HEK293T (cell line): ENCODE data around the gene TNFRSF25.

Experiments used
- CTCF ChIA-PET: fragments of 350-600 bp; formaldehyde crosslinking; extraction: SDS; loops from one replicate; lab custom pipeline; 2021; ENCODE audit warnings: antibody characterized with exemption, inconsistent platforms; lab: Yijun Ruan, JAX
- POLR2A ChIA-PET: fragments of 350-600 bp; formaldehyde crosslinking; extraction: SDS; loops from one replicate; lab custom pipeline; 2020; ENCODE audit warnings: antibody characterized with exemption, inconsistent platforms; lab: Yijun Ruan, JAX
- DNase-seq: peaks from one replicate; pipeline ENCODE4 v3.0.0; 2012; ENCODE audit warnings: mixed read lengths; ENCODE audit errors: extremely low spot score
- ARNT ChIP-seq: fragments of 450-650 bp; IDR thresholded peaks from 2 replicates; pipeline ENCODE4 v1.6.1; 2017; ENCODE audit warnings: mild to moderate bottlenecking
- BHLHE40 ChIP-seq: fragments of 450-650 bp; IDR thresholded peaks from 2 replicates; pipeline ENCODE4 v1.6.1; 2016; ENCODE audit warnings: mild to moderate bottlenecking, moderate library complexity, borderline replicate concordance
- CTBP1 ChIP-seq: fragments of 450-650 bp; IDR thresholded peaks from 2 replicates; pipeline ENCODE4 v1.6.1; 2016; ENCODE audit warnings: borderline replicate concordance
- ELF4 ChIP-seq: fragments of 450-650 bp; IDR thresholded peaks from 2 replicates; pipeline ENCODE4 v1.6.1; 2017; ENCODE audit warnings: antibody characterized with exemption
- FOXA1 ChIP-seq: fragments of 450-650 bp; IDR thresholded peaks from 2 replicates; pipeline ENCODE4 v1.6.1; 2016; ENCODE audit warnings: mild to moderate bottlenecking
- FOXK2 ChIP-seq: fragments of 450-650 bp; IDR thresholded peaks from 2 replicates; pipeline ENCODE4 v1.6.1; 2016; ENCODE audit warnings: mild to moderate bottlenecking
- FOXM1 ChIP-seq: fragments of 450-650 bp; IDR thresholded peaks from 2 replicates; pipeline ENCODE4 v1.6.1; 2017; ENCODE audit warnings: mild to moderate bottlenecking, borderline replicate concordance
- HDGF ChIP-seq: fragments of 450-650 bp; IDR thresholded peaks from 2 replicates; pipeline ENCODE4 v1.6.1; 2017; ENCODE audit warnings: antibody characterized with exemption, borderline replicate concordance
- L3MBTL2 ChIP-seq: fragments of 450-650 bp; conservative IDR thresholded peaks from 2 replicates; pipeline ENCODE4 v1.6.1; 2016; ENCODE audit warnings: mild to moderate bottlenecking
- LEF1 ChIP-seq: fragments of 450-650 bp; IDR thresholded peaks from 2 replicates; pipeline ENCODE4 v1.6.1; 2017; ENCODE audit warnings: mild to moderate bottlenecking, borderline replicate concordance
- NFRKB ChIP-seq: fragments of 450-650 bp; IDR thresholded peaks from 2 replicates; pipeline ENCODE4 v1.6.1; 2016; ENCODE audit warnings: mild to moderate bottlenecking, moderate library complexity
- PKNOX1 ChIP-seq: fragments of 450-650 bp; IDR thresholded peaks from 2 replicates; pipeline ENCODE4 v1.6.1; 2016
- SP1 ChIP-seq: fragments of 450-650 bp; IDR thresholded peaks from 2 replicates; pipeline ENCODE4 v1.6.1; 2017
- SUZ12 ChIP-seq: fragments of 450-650 bp; IDR thresholded peaks from 2 replicates; pipeline ENCODE4 v1.6.1; 2016; ENCODE audit warnings: mild to moderate bottlenecking
- TARDBP ChIP-seq: fragments of 450-650 bp; IDR thresholded peaks from 2 replicates; pipeline ENCODE4 v1.6.1; 2016
- ZNF384 ChIP-seq: fragments of 450-650 bp; IDR thresholded peaks from 2 replicates; pipeline ENCODE4 v1.6.1; 2016

The TNFRSF25 gene

GRCh38 chr1:6474815-6475282, 8.9 kb upstream of the TNFRSF25 start:
- DNase-seq: no peak
- TF ChIP-seq LEF1 (no peak), L3MBTL2 (no peak), CTBP1 (no peak), FOXA1 (no peak), ZNF384 (no peak), TARDBP (no peak), NFRKB (no peak), SUZ12 (no peak), SP1 (no peak), PKNOX1 (no peak), HDGF (no peak), ARNT (no peak), FOXK2 (no peak)
- POLR2A ChIA-PET: no interaction called here
- CTCF ChIA-PET: no interaction called here

- POLR2A ChIA-PET: no interaction called here
These were observed 8.2 kb upstream of the TNFRSF25 start for GRCh38 chr1:6473974-6474814.

GRCh38 chr1:6473156-6473555, 7.2 kb upstream of the TNFRSF25 start:
- DNase-seq: no peak
- POLR2A ChIA-PET: no interaction called here
- TF ChIP-seq CTBP1 (no peak), NFRKB (no peak), HDGF (no peak), BHLHE40 (no peak), FOXM1 (no peak), ELF4 (no peak), SUZ12 (no peak), SP1 (no peak), PKNOX1 (no peak), L3MBTL2 (no peak)
- CTCF ChIA-PET: interaction anchor here (1.4 kb wide), 1 partner anchor 12 kb away, joined by 3 read pairs; no protein-coding TSS in a partner anchor

More at GRCh38 chr1:6473974-6474814, 8.2 kb upstream of the TNFRSF25 start:
- CTCF ChIA-PET: no interaction called here
- no peak for DNase-seq
- TF ChIP-seq BHLHE40 (no peak), TARDBP (no peak), PKNOX1 (no peak), SP1 (no peak), CTBP1 (no peak), SUZ12 (no peak), FOXA1 (no peak), LEF1 (no peak), NFRKB (no peak), ELF4 (no peak), FOXM1 (no peak), FOXK2 (no peak), HDGF (no peak), ARNT (no peak), L3MBTL2 (no peak), ZNF384 (no peak)

GRCh38 chr1:6472391-6472790, 6.4 kb upstream of the TNFRSF25 start:
- CTCF ChIA-PET: interaction anchor here (1.1 to 1.4 kb wide), 2 partner anchors 10 to 11 kb away, joined by 3 to 4 read pairs; no protein-coding TSS in a partner anchor
- POLR2A ChIA-PET: no interaction called here
- no peak for TF ChIP-seq SUZ12
- no peak for DNase-seq

- CTCF ChIA-PET: interaction anchor here (1.1 to 1.4 kb wide), 2 partner anchors 9 to 11 kb away, joined by 3 to 4 read pairs; no protein-coding TSS in a partner anchor
- POLR2A ChIA-PET: no interaction called here
- TF ChIP-seq ZNF384: no peak
- TF ChIP-seq LEF1: no peak
- TF ChIP-seq L3MBTL2: no peak
- TF ChIP-seq FOXM1: no peak
- no peak for TF ChIP-seq FOXA1
- TF ChIP-seq SUZ12: no peak
- no peak for TF ChIP-seq NFRKB
- no peak for TF ChIP-seq ARNT
- no peak for TF ChIP-seq FOXK2
- no peak for TF ChIP-seq ELF4
- TF ChIP-seq TARDBP: no peak
- TF ChIP-seq PKNOX1: no peak
- no peak for TF ChIP-seq BHLHE40
- TF ChIP-seq HDGF: no peak
- no peak for TF ChIP-seq SP1
- TF ChIP-seq CTBP1: no peak
- no peak for DNase-seq
These were observed 6.0 kb upstream of the TNFRSF25 start for GRCh38 chr1:6471970-6472368.
